Measurements from ENCODE around the gene OR10K1. TPM values are rescaled to one million over a fixed set of nuclear protein-coding genes. Genes with fewer than 3 reads are reported as not detected.

The OR10K1 gene
- total RNA-seq, 1 experiment from 2014 or later, result not detected

GRCh38 chr1:158491316-158491715 is 29.7 kb downstream of the OR10K1 start (continued):
- TF ChIP-seq ERG (CRISPR knock-in tag; IDR thresholded peaks at IDR 0.05), result no peak
- TF ChIP-seq ATF3 (CRISPR knock-in tag; conservative IDR thresholded peaks at IDR 0.05), result no peak
- TF ChIP-seq STAT6 (CRISPR knock-in tag; conservative IDR thresholded peaks at IDR 0.05; ENCODE audit: low read depth), result no peak
- no peak for TF ChIP-seq GABPB1 (CRISPR knock-in tag; IDR thresholded peaks at IDR 0.05)
- no peak for TF ChIP-seq ZNF317 (CRISPR knock-in tag; IDR thresholded peaks at IDR 0.05; ENCODE audit: borderline replicate concordance, low read depth)
- no peak for TF ChIP-seq AR (CRISPR knock-in tag; IDR thresholded peaks at IDR 0.05)
- TF ChIP-seq, protein P1, sequence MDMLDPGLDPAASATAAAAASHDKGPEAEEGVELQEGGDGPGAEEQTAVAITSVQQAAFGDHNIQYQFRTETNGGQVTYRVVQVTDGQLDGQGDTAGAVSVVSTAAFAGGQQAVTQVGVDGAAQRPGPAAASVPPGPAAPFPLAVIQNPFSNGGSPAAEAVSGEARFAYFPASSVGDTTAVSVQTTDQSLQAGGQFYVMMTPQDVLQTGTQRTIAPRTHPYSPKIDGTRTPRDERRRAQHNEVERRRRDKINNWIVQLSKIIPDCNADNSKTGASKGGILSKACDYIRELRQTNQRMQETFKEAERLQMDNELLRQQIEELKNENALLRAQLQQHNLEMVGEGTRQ (CRISPR knock-in tag; IDR thresholded peaks at IDR 0.05), result no peak
- no peak for TF ChIP-seq ZNF232 (CRISPR knock-in tag; IDR thresholded peaks at IDR 0.05)
- TF ChIP-seq CDX4 (CRISPR knock-in tag; IDR thresholded peaks at IDR 0.05; ENCODE audit: borderline replicate concordance), result no peak
- TF ChIP-seq OVOL2 (CRISPR knock-in tag; IDR thresholded peaks at IDR 0.05; ENCODE audit: borderline replicate concordance), result no peak
- no peak for TF ChIP-seq SOX15 (CRISPR knock-in tag; IDR thresholded peaks at IDR 0.05)
- TF ChIP-seq, protein P2, sequence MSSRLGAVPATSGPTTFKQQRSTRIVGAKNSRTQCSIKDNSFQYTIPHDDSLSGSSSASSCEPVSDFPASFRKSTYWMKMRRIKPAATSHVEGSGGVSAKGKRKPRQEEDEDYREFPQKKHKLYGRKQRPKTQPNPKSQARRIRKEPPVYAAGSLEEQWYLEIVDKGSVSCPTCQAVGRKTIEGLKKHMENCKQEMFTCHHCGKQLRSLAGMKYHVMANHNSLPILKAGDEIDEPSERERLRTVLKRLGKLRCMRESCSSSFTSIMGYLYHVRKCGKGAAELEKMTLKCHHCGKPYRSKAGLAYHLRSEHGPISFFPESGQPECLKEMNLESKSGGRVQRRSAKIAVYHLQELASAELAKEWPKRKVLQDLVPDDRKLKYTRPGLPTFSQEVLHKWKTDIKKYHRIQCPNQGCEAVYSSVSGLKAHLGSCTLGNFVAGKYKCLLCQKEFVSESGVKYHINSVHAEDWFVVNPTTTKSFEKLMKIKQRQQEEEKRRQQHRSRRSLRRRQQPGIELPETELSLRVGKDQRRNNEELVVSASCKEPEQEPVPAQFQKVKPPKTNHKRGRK (CRISPR knock-in tag; IDR thresholded peaks at IDR 0.05; ENCODE audit: borderline replicate concordance), result no peak
- TF ChIP-seq, protein P3, sequence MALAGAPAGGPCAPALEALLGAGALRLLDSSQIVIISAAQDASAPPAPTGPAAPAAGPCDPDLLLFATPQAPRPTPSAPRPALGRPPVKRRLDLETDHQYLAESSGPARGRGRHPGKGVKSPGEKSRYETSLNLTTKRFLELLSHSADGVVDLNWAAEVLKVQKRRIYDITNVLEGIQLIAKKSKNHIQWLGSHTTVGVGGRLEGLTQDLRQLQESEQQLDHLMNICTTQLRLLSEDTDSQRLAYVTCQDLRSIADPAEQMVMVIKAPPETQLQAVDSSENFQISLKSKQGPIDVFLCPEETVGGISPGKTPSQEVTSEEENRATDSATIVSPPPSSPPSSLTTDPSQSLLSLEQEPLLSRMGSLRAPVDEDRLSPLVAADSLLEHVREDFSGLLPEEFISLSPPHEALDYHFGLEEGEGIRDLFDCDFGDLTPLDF (CRISPR knock-in tag; IDR thresholded peaks at IDR 0.05), result no peak
- TF ChIP-seq GTF2I (CRISPR knock-in tag; conservative IDR thresholded peaks at IDR 0.05), result no peak

DNA sequence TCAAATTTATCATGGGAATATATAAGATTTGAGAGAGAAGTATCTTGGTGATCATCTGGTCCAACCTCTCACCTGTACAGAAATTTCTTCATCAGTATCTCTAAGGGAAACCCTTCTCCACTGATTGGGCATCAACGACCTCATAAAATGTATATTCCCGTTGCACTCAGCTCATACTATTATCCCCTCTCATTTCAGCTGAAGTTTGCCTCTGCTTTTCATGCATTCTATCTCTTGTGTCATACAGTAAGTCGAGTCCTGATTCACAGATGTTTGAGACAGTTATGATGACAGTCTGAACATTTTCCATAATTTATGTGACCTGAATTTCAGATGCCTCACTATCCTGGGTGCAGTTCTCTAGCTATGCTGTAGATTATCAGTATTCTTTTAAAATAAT is 31.4 kb downstream of the OR10K1 start:
- Mint-ChIP-seq H3K9me3 (no peaks in the 10 kb centered on the region), H3K27me3 (ENCODE audit: low read depth) (no peaks in the 10 kb centered on the region), H3K36me3 (no peaks in the 10 kb centered on the region), H3K27ac (no peak overlapping the region), H3K4me3 (no peak overlapping the region), H3K4me1 (0 out of 2 replicates have a peak, but pooled peaks cover 5% of the 10 kb centered on the region)
- no peak for DNase-seq (ENCODE audit: low spot score)
- ATAC-seq, result no peak
- CTCF ChIA-PET, result interaction anchor here (1.0 kb wide), 1 partner anchor 247 kb away, joined by 3 read pairs; no protein-coding TSS in a partner anchor
- POLR2A ChIA-PET, result no interaction called here
- TF ChIP-seq, protein P4, sequence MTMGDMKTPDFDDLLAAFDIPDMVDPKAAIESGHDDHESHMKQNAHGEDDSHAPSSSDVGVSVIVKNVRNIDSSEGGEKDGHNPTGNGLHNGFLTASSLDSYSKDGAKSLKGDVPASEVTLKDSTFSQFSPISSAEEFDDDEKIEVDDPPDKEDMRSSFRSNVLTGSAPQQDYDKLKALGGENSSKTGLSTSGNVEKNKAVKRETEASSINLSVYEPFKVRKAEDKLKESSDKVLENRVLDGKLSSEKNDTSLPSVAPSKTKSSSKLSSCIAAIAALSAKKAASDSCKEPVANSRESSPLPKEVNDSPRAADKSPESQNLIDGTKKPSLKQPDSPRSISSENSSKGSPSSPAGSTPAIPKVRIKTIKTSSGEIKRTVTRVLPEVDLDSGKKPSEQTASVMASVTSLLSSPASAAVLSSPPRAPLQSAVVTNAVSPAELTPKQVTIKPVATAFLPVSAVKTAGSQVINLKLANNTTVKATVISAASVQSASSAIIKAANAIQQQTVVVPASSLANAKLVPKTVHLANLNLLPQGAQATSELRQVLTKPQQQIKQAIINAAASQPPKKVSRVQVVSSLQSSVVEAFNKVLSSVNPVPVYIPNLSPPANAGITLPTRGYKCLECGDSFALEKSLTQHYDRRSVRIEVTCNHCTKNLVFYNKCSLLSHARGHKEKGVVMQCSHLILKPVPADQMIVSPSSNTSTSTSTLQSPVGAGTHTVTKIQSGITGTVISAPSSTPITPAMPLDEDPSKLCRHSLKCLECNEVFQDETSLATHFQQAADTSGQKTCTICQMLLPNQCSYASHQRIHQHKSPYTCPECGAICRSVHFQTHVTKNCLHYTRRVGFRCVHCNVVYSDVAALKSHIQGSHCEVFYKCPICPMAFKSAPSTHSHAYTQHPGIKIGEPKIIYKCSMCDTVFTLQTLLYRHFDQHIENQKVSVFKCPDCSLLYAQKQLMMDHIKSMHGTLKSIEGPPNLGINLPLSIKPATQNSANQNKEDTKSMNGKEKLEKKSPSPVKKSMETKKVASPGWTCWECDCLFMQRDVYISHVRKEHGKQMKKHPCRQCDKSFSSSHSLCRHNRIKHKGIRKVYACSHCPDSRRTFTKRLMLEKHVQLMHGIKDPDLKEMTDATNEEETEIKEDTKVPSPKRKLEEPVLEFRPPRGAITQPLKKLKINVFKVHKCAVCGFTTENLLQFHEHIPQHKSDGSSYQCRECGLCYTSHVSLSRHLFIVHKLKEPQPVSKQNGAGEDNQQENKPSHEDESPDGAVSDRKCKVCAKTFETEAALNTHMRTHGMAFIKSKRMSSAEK (CRISPR knock-in tag; IDR thresholded peaks at IDR 0.05; ENCODE audit: borderline replicate concordance), result no peak
- TF ChIP-seq, protein P5, sequence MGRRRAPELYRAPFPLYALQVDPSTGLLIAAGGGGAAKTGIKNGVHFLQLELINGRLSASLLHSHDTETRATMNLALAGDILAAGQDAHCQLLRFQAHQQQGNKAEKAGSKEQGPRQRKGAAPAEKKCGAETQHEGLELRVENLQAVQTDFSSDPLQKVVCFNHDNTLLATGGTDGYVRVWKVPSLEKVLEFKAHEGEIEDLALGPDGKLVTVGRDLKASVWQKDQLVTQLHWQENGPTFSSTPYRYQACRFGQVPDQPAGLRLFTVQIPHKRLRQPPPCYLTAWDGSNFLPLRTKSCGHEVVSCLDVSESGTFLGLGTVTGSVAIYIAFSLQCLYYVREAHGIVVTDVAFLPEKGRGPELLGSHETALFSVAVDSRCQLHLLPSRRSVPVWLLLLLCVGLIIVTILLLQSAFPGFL (CRISPR knock-in tag; IDR thresholded peaks at IDR 0.05; ENCODE audit: borderline replicate concordance), result no peak
- TF ChIP-seq GTF2I (CRISPR knock-in tag; conservative IDR thresholded peaks at IDR 0.05), result no peak
- TF ChIP-seq, protein P1 (CRISPR knock-in tag; IDR thresholded peaks at IDR 0.05), result no peak
